GM21360 (cell line): Measurements from ENCODE around the gene USP9X.
"Not testable (repeated sequence)": the region's sequence is repeated elsewhere in the genome, so short reads cannot be mapped to it uniquely, and the experiment has no call there.

Experiments used
- ATAC-seq: cut with Tn5 transposase; IDR thresholded peaks from one replicate; pipeline ENCODE4 v1.9.1; 2021; ENCODE audit warnings: mild to moderate bottlenecking, moderate library complexity; ENCODE audit not compliant: unreplicated experiment

USP9X gene

GRCh38 chrX:41122664-41123257 lies 37.5 kb downstream of the USP9X start:
- no peak for ATAC-seq

GRCh38 chrX:41127477-41128192 lies 42.4 kb downstream of the USP9X start:
- no peak for ATAC-seq

GRCh38 chrX:41128955-41129354 lies 43.7 kb downstream of the USP9X start:
- ATAC-seq = no peak

GRCh38 chrX:41131766-41132165 lies 46.5 kb downstream of the USP9X start:
- ATAC-seq = no peak

GRCh38 chrX:41133551-41133950 lies 48.3 kb downstream of the USP9X start:
- ATAC-seq = no peak

GRCh38 chrX:41137589-41137988 lies 52.3 kb downstream of the USP9X start:
- no peak for ATAC-seq

- no peak for ATAC-seq
Measured at GRCh38 chrX:41142130-41142910, 57.1 kb downstream of the USP9X start.

GRCh38 chrX:41144873-41145272 lies 59.6 kb downstream of the USP9X start:
- ATAC-seq = no peak

GRCh38 chrX:41145920-41146608 lies 60.8 kb downstream of the USP9X start:
- ATAC-seq = no peak

GRCh38 chrX:41148553-41148952 lies 63.3 kb downstream of the USP9X start:
- ATAC-seq = no peak

GRCh38 chrX:41150043-41150442 lies 64.8 kb downstream of the USP9X start:
- no peak for ATAC-seq

GRCh38 chrX:41151726-41152125 lies 66.5 kb downstream of the USP9X start:
- ATAC-seq = not testable (repeated sequence)

- ATAC-seq = no peak
Measured at GRCh38 chrX:41152221-41152620, 67.0 kb downstream of the USP9X start.

- ATAC-seq = no peak
Measured at GRCh38 chrX:41153448-41153847, 68.2 kb downstream of the USP9X start.

- ATAC-seq = no peak
Measured at GRCh38 chrX:41153957-41154356, 68.7 kb downstream of the USP9X start.

GRCh38 chrX:41164449-41164848 lies 79.2 kb downstream of the USP9X start:
- ATAC-seq = no peak

- ATAC-seq = no peak
Measured at GRCh38 chrX:41167888-41168287, 82.6 kb downstream of the USP9X start.

GRCh38 chrX:41176263-41176662 lies 91.0 kb downstream of the USP9X start:
- ATAC-seq = no peak

GRCh38 chrX:41177297-41177696 lies 92.1 kb downstream of the USP9X start:
- no peak for ATAC-seq

GRCh38 chrX:41178201-41178600 lies 93.0 kb downstream of the USP9X start:
- no peak for ATAC-seq

GRCh38 chrX:41180194-41180908 lies 95.1 kb downstream of the USP9X start:
- ATAC-seq = peak; percentile 64
